SK-N-SH (cell line): Measurements from ENCODE around the gene TRAIP. TPM values are rescaled to one million over a fixed set of nuclear protein-coding genes. Genes with fewer than 3 reads are reported as not detected.

Experiments used
- CTCF ChIA-PET: fragments of 300-600, 350-600 bp; formaldehyde crosslinking; extraction: SDS; loops from one replicate; lab custom pipeline; 2021; lab: Yijun Ruan, JAX
- POLR2A ChIA-PET: fragments of 350-600 bp; sonication (Branson Sonifier 250); formaldehyde crosslinking; extraction: SDS; loops from one replicate; lab custom pipeline; 2020; ENCODE audit warnings: antibody characterized with exemption, inconsistent platforms; lab: Yijun Ruan, JAX
- DNase-seq: peaks from one replicate; pipeline ENCODE4 v3.0.0; 2012
- H2AFZ ChIP-seq: fragments of 200-600 bp; sonication (generic); 2 replicates; pipeline ENCODE4 v1.8.1; 2016; ENCODE audit warnings: antibody characterized with exemption, mild to moderate bottlenecking, low read depth
- H3F3A ChIP-seq: fragments of 200-600 bp; sonication (generic); replicated peaks from 2 replicates; pipeline ENCODE3; 2016; ENCODE audit warnings: antibody characterized with exemption, mild to moderate bottlenecking; ENCODE audit not compliant: insufficient read depth
- H3K27ac ChIP-seq, 2 experiments: fragments of 200-500 bp in 1 of 2; fragments of 200-600 bp in 1 of 2; sonication (Bioruptor generic) in 1 of 2; sonication (generic), shearing (Covaris generic) in 1 of 2; 2 replicates each; pipeline versions ENCODE4 v1.5.1 to v1.6.1; 2014 to 2016; ENCODE audit warnings: low read depth in 2 of 2, inconsistent platforms in 1 of 2, low read length in 1 of 2, mild to moderate bottlenecking in 1 of 2, mixed read lengths in 1 of 2
- H3K27me3 ChIP-seq: fragments of 200-600 bp; sonication (generic), shearing (Covaris generic); 2 replicates; pipeline ENCODE4 v1.6.1; 2016; ENCODE audit warnings: mixed run types; ENCODE audit not compliant: insufficient read depth
- H3K36me3 ChIP-seq, 2 experiments: fragments of 200-500 bp in 1 of 2; fragments of 200-600 bp in 1 of 2; sonication (Bioruptor generic) in 1 of 2; sonication (generic) in 1 of 2; replicated peaks in 1 of 2; 2 replicates each; pipeline versions ENCODE3 to v1.5.1; 2014 to 2016; ENCODE audit warnings: low read length in 1 of 2, mild to moderate bottlenecking in 1 of 2; ENCODE audit not compliant: insufficient read depth in 2 of 2, control insufficient read depth in 1 of 2
- H3K4me1 ChIP-seq, 2 experiments: fragments of 200-500 bp in 1 of 2; fragments of 200-600 bp in 1 of 2; sonication (Bioruptor generic) in 1 of 2; sonication (generic), shearing (Covaris generic) in 1 of 2; 2 replicates each; pipeline versions ENCODE4 v1.5.1 to v1.6.1; 2014 to 2016; ENCODE audit warnings: low read depth in 1 of 2, low read length in 1 of 2, mixed run types in 1 of 2; ENCODE audit not compliant: insufficient read depth in 2 of 2, control insufficient read depth in 1 of 2
- H3K4me2 ChIP-seq: fragments of 200-600 bp; sonication (generic), shearing (Covaris generic); 2 replicates; pipeline ENCODE4 v1.6.1; 2017; ENCODE audit warnings: mixed run types
- H3K4me3 ChIP-seq, 2 experiments: fragments of 200-500 bp in 1 of 2; fragments of 200-600 bp in 1 of 2; sonication (Bioruptor generic) in 1 of 2; sonication (generic), shearing (Covaris generic) in 1 of 2; 2 replicates each; pipeline versions ENCODE4 v1.5.1 to v1.8.1; 2014 to 2016; ENCODE audit warnings: low read depth in 2 of 2, inconsistent platforms in 1 of 2, low read length in 1 of 2, mild to moderate bottlenecking in 1 of 2, mixed read lengths in 1 of 2, moderate library complexity in 1 of 2
- H3K79me2 ChIP-seq: fragments of 200-600 bp; sonication (generic); 2 replicates; pipeline ENCODE4 v1.8.1; 2017; ENCODE audit warnings: mild to moderate bottlenecking; ENCODE audit not compliant: insufficient read depth
- H3K9ac ChIP-seq: fragments of 200-600 bp; sonication (generic); 2 replicates; pipeline ENCODE4 v1.6.1; 2017; ENCODE audit warnings: mixed run types
- H3K9me2 ChIP-seq: fragments of 200-600 bp; sonication (generic); 2 replicates; pipeline ENCODE4 v1.6.1; 2017; ENCODE audit warnings: mixed run types
- H3K9me3 ChIP-seq: fragments of 200-600 bp; sonication (generic); 2 replicates; pipeline ENCODE4 v1.6.1; 2017; ENCODE audit warnings: mixed run types, mild to moderate bottlenecking, moderate library complexity
- H4K20me1 ChIP-seq: fragments of 200-600 bp; sonication (generic); 2 replicates; pipeline ENCODE4 v1.6.1; 2017; ENCODE audit warnings: mild to moderate bottlenecking, mixed run types; ENCODE audit not compliant: insufficient read depth
- ELF1 ChIP-seq: IDR thresholded peaks from 2 replicates; pipeline ENCODE4 v1.4.0; 2012
- EZH2phosphoT487 ChIP-seq: fragments of 200-600 bp; sonication (generic); IDR thresholded peaks from 2 replicates; pipeline ENCODE4 v1.6.1; 2017; ENCODE audit warnings: low read depth, mixed run types, mild to moderate bottlenecking, antibody characterized with exemption, moderate library complexity, borderline replicate concordance
- FOXJ3 ChIP-seq: sonication (generic); formaldehyde crosslinking; IDR thresholded peaks from 2 replicates; pipeline ENCODE4 v1.5.1; 2020; ENCODE audit warnings: mild to moderate bottlenecking, missing genetic modification reagents
- FOXM1 ChIP-seq: IDR thresholded peaks from 2 replicates; pipeline ENCODE4 v1.4.0; 2012; ENCODE audit warnings: low read depth, mild to moderate bottlenecking
- JUND ChIP-seq: IDR thresholded peaks from 2 replicates; pipeline ENCODE4 v1.4.0; 2012
- MXI1 ChIP-seq: IDR thresholded peaks from 2 replicates; pipeline ENCODE4 v1.6.1; 2012; ENCODE audit warnings: mild to moderate bottlenecking, low read depth, low read length, improper control_type of control experiment
- TCF12 ChIP-seq: IDR thresholded peaks from 2 replicates; pipeline ENCODE4 v1.4.0; 2012
- TEAD4 ChIP-seq: IDR thresholded peaks from 2 replicates; pipeline ENCODE4 v1.4.0; 2012; ENCODE audit warnings: mild to moderate bottlenecking, borderline replicate concordance; ENCODE audit not compliant: insufficient read depth
- WGBS: methylation state at CpG from one replicate; pipeline ENCODE4 v1.1.6; 2017; ENCODE audit warnings: low lambda C conversion rate; 5-methylcytosine and 5-hydroxymethylcytosine counted together
- polyA plus RNA-seq, 3 experiments: library from polyadenylated mRNA; depleted of rRNA; stranded (reverse); fragments of >200 nt; gene quantifications; 2 replicates each; pipeline ENCODE4 v1.2.3, GENCODE V29; 2012
- TF ChIP-seq, protein P1 (sequence below): IDR thresholded peaks from 2 replicates; pipeline ENCODE4 v1.4.0; 2012; ENCODE audit warnings: low read depth
- TF ChIP-seq, protein P2 (sequence below): IDR thresholded peaks from 2 replicates; pipeline ENCODE4; 2012
- TF ChIP-seq, protein P3 (sequence below): IDR thresholded peaks from 2 replicates; pipeline ENCODE4 v1.6.1; 2012; ENCODE audit warnings: mild to moderate bottlenecking, low read depth, low read length, moderate library complexity

TRAIP gene
- polyA plus RNA-seq, 1 of the 3 experiments (the other 2 are of a cell fraction) = 8.1 TPM

DNA sequence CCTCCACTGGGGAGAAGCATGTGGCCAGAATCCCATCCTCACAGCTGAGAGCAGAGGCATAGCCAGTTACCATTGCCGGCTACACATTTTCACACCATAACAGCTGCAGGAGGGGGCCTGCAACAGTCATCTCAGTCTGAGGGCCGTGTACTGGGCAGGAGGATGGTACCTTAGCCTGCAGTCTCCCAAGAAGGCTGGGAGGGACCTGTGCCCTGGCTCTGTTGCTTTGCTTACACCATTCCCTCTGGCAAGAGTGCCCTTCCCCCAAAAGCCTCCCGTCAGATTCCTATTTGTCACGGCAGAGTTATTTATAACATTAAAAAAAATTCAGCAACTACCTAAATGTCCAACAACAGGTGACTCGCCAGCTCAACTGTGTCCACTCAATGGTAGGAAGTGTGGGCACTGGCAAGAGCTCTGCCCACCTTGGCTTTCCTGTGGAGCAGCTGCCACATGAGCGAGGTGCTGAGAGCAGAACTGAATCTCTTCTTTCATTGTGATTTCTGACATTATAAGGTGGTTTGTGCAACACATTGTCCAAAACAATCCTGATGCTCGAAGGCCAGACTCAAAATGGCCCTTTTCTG lies 8.9 kb upstream of the TRAIP start:
- no peaks in the 10 kb centered on the region for H3K79me2 ChIP-seq
- CTCF ChIA-PET = interaction anchor here (1.2 to 1.6 kb wide), 2 partner anchors 25 to 26 kb away, joined by 3 to 4 read pairs; no protein-coding TSS in a partner anchor
- no peak overlapping the region for H3K4me3 ChIP-seq
- 59% methylated on average over 7 of the region's 7 CpGs for WGBS
- H3F3A ChIP-seq = no peaks in the 10 kb centered on the region
- no peaks in the 10 kb centered on the region for H3K9me3 ChIP-seq
- H3K4me2 ChIP-seq = no peak overlapping the region
- peaks cover 37% of the 10 kb centered on the region for H3K27me3 ChIP-seq
- no peak overlapping the region for H3K9ac ChIP-seq
- no peaks in the 10 kb centered on the region for H3K36me3 ChIP-seq
- H2AFZ ChIP-seq = no peak overlapping the region
- H3K4me1 ChIP-seq = peaks cover 0 to 18% of the 10 kb centered on the region in 2 experiments; a peak in 1 of 4 replicates
- no peaks in the 10 kb centered on the region for H3K9me2 ChIP-seq
- H4K20me1 ChIP-seq = no peaks in the 10 kb centered on the region
- TF ChIP-seq JUND (no peak), ELF1 (no peak), TCF12 (no peak), TEAD4 (no peak), FOXM1 (no peak), EZH2phosphoT487 (no peak), MXI1 (no peak), FOXJ3 (CRISPR knock-in tag) (no peak)
- TF ChIP-seq, protein P1, sequence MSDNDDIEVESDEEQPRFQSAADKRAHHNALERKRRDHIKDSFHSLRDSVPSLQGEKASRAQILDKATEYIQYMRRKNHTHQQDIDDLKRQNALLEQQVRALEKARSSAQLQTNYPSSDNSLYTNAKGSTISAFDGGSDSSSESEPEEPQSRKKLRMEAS = no peak
- TF ChIP-seq, protein P2, sequence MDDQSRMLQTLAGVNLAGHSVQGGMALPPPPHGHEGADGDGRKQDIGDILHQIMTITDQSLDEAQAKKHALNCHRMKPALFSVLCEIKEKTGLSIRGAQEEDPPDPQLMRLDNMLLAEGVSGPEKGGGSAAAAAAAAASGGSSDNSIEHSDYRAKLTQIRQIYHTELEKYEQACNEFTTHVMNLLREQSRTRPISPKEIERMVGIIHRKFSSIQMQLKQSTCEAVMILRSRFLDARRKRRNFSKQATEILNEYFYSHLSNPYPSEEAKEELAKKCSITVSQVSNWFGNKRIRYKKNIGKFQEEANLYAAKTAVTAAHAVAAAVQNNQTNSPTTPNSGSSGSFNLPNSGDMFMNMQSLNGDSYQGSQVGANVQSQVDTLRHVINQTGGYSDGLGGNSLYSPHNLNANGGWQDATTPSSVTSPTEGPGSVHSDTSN = no peak
- no peak overlapping the region for H3K27ac ChIP-seq
- no peak for DNase-seq
- POLR2A ChIA-PET = no interaction called here

DNA sequence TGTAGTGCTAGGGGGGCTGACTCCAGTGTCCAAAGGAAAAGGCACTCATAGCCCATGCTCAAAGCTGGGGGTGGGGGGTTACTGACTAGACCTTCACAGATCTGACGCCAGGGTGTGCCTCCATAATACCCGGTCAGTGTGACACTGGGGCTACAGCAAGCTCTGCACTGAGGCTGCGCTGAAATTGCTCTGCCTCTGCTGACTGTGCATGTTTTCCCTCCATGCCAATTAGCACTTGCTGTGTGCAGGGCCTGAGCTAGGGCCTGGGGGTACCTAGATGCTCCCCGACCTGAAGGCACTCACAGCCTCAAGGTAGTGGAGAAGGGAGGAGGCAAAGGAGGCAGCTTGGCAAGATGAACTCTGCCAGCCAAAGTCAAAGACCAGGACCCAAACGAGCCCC lies 8.1 kb upstream of the TRAIP start:
- Histone ChIP-seq H3K4me3 (no peak overlapping the region), H3K27ac (no peak overlapping the region), H3F3A (no peaks in the 10 kb centered on the region), H4K20me1 (no peaks in the 10 kb centered on the region), H3K9me3 (no peaks in the 10 kb centered on the region), H3K36me3 (no peaks in the 10 kb centered on the region), H2AFZ (no peak overlapping the region), H3K4me2 (no peak overlapping the region), H3K9me2 (no peaks in the 10 kb centered on the region), H3K79me2 (no peaks in the 10 kb centered on the region), H3K9ac (no peak overlapping the region), H3K4me1 (peaks cover 0 to 13% of the 10 kb centered on the region in 2 experiments; a peak in 1 of 4 replicates), H3K27me3 (peaks cover 29% of the 10 kb centered on the region)
- POLR2A ChIA-PET = no interaction called here
- CTCF ChIA-PET = interaction anchor here (1.2 kb wide), 1 partner anchor 24 kb away, joined by 3 read pairs; no protein-coding TSS in a partner anchor
- 55% methylated on average over 5 of the region's 5 CpGs for WGBS
- TF ChIP-seq, protein P3, sequence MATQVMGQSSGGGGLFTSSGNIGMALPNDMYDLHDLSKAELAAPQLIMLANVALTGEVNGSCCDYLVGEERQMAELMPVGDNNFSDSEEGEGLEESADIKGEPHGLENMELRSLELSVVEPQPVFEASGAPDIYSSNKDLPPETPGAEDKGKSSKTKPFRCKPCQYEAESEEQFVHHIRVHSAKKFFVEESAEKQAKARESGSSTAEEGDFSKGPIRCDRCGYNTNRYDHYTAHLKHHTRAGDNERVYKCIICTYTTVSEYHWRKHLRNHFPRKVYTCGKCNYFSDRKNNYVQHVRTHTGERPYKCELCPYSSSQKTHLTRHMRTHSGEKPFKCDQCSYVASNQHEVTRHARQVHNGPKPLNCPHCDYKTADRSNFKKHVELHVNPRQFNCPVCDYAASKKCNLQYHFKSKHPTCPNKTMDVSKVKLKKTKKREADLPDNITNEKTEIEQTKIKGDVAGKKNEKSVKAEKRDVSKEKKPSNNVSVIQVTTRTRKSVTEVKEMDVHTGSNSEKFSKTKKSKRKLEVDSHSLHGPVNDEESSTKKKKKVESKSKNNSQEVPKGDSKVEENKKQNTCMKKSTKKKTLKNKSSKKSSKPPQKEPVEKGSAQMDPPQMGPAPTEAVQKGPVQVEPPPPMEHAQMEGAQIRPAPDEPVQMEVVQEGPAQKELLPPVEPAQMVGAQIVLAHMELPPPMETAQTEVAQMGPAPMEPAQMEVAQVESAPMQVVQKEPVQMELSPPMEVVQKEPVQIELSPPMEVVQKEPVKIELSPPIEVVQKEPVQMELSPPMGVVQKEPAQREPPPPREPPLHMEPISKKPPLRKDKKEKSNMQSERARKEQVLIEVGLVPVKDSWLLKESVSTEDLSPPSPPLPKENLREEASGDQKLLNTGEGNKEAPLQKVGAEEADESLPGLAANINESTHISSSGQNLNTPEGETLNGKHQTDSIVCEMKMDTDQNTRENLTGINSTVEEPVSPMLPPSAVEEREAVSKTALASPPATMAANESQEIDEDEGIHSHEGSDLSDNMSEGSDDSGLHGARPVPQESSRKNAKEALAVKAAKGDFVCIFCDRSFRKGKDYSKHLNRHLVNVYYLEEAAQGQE = no peak
- no peak for TF ChIP-seq ELF1
- no peak for DNase-seq
